Neural progenitor cell (in vitro differentiated cells): Measurements from ENCODE around the gene FLACC1. TPM values are rescaled to one million over a fixed set of nuclear protein-coding genes. Genes with fewer than 3 reads are reported as not detected.
"Not testable (repeated sequence)": the region's sequence is repeated elsewhere in the genome, so short reads cannot be mapped to it uniquely, and the experiment has no call there.

Source experiments
- DNase-seq: peaks from one replicate; pipeline ENCODE4 v3.0.0-alpha.2; 2016; ENCODE audit warnings: low spot score
- H2AFZ ChIP-seq: fragments of 200-600 bp; sonication (generic); replicated peaks from 2 replicates; pipeline ENCODE4 v1.6.1; 2016; ENCODE audit warnings: antibody characterized with exemption
- H3F3A ChIP-seq: fragments of 200-600 bp; sonication (generic); 2 replicates; pipeline ENCODE4 v1.6.1; 2016; ENCODE audit warnings: antibody characterized with exemption, low read depth
- H3K27ac ChIP-seq: fragments of 200-600 bp; sonication (generic); 2 replicates; pipeline ENCODE4 v1.5.1; 2016; ENCODE audit warnings: mild to moderate bottlenecking
- H3K27me3 ChIP-seq: fragments of 200-600 bp; sonication (generic); 2 replicates; pipeline ENCODE4 v1.6.1; 2016; ENCODE audit warnings: mild to moderate bottlenecking, moderate library complexity
- H3K36me3 ChIP-seq: fragments of 200-600 bp; sonication (generic); 2 replicates; pipeline ENCODE4 v1.5.1; 2016
- H3K4me1 ChIP-seq: fragments of 200-600 bp; sonication (generic); 2 replicates; pipeline ENCODE4 v1.6.1; 2016; ENCODE audit warnings: mixed run types
- H3K4me2 ChIP-seq: fragments of 200-600 bp; sonication (generic); 2 replicates; pipeline ENCODE4 v1.6.1; 2016
- H3K4me3 ChIP-seq: fragments of 200-600 bp; sonication (generic); 2 replicates; pipeline ENCODE4 v1.5.1; 2016
- H3K79me2 ChIP-seq: fragments of 200-600 bp; sonication (generic); 2 replicates; pipeline ENCODE4 v1.6.1; 2016; ENCODE audit warnings: low read depth
- H3K9ac ChIP-seq: fragments of 200-600 bp; sonication (generic); 2 replicates; pipeline ENCODE4 v1.6.1; 2016
- H3K9me3 ChIP-seq: fragments of 200-600 bp; sonication (generic); 2 replicates; pipeline ENCODE4 v1.5.1; 2016; ENCODE audit warnings: low read depth
- H4K20me1 ChIP-seq: fragments of 200-600 bp; sonication (generic); 2 replicates; pipeline ENCODE4 v1.6.1; 2016; ENCODE audit warnings: low read depth
- H3K27ac Mint-ChIP-seq: 3 replicates; pipeline ENCODE4 v1.8.0; 2021; ENCODE audit warnings: mixed read lengths
- H3K27me3 Mint-ChIP-seq: 2 replicates; pipeline ENCODE4 v1.8.0; 2022; ENCODE audit warnings: low read depth, mild to moderate bottlenecking, inconsistent platforms, moderate library complexity, mixed read lengths; ENCODE audit not compliant: insufficient read depth
- H3K36me3 Mint-ChIP-seq: 3 replicates; pipeline ENCODE4 v1.8.0; 2021; ENCODE audit warnings: mixed read lengths
- H3K4me1 Mint-ChIP-seq: 3 replicates; pipeline ENCODE4 v1.8.0; 2021; ENCODE audit warnings: mixed read lengths
- H3K4me3 Mint-ChIP-seq: 3 replicates; pipeline ENCODE4 v1.8.0; 2021; ENCODE audit warnings: mild to moderate bottlenecking, moderate library complexity, mixed read lengths
- H3K9me3 Mint-ChIP-seq: 3 replicates; pipeline ENCODE4 v1.8.0; 2020; ENCODE audit warnings: mixed read lengths
- EZH2 ChIP-seq: fragments of 200-600 bp; sonication (generic); IDR thresholded peaks from 2 replicates; pipeline ENCODE4 v1.6.1; 2017; ENCODE audit warnings: antibody characterized with exemption, mild to moderate bottlenecking, moderate library complexity
- EZH2phosphoT487 ChIP-seq: fragments of 200-600 bp; sonication (generic); IDR thresholded peaks from 2 replicates; pipeline ENCODE4 v1.6.1; 2017; ENCODE audit warnings: antibody characterized with exemption
- total RNA-seq: library from RNA; depleted of rRNA; stranded (reverse); fragments of >200 nt; gene quantifications from 2 replicates; pipeline ENCODE4 v1.2.3, GENCODE V29; 2015; ENCODE audit warnings: low replicate concordance
- TF ChIP-seq, protein P1 (sequence below): fragments of 200-600 bp; sonication (generic); IDR thresholded peaks from 2 replicates; pipeline ENCODE4 v1.5.1; 2017; ENCODE audit warnings: antibody characterized with exemption, mild to moderate bottlenecking

FLACC1 gene
- total RNA-seq, 1 donor from 2014 or later, result not detected

DNA sequence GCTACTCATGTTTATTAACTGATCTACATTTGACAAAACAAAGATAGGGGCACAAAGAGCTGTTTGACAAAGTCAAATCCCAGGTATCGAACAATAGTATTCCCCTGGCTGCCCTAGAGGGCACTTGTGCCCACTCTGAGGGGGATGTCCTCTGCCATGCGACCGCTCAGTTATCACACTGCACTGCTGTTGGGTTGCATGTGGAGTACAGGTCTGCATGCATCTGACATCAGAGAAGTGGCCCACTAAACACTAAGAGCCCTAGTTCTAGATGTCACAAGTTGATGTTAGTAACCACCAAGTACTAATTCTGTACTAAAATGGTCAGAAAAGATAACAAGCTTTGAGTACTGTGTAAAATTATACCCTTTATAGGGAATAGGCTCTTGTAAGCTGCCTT is 20.1 kb upstream of the FLACC1 start:
- H3K36me3 ChIP-seq, result no peaks in the 10 kb centered on the region
- no peaks in the 10 kb centered on the region for H4K20me1 ChIP-seq
- DNase-seq, result no peak
- H3F3A ChIP-seq, result no peaks in the 10 kb centered on the region
- no peak overlapping the region for H3K27ac ChIP-seq
- TF ChIP-seq EZH2 (no peak), EZH2phosphoT487 (no peak)
- TF ChIP-seq, protein P1, sequence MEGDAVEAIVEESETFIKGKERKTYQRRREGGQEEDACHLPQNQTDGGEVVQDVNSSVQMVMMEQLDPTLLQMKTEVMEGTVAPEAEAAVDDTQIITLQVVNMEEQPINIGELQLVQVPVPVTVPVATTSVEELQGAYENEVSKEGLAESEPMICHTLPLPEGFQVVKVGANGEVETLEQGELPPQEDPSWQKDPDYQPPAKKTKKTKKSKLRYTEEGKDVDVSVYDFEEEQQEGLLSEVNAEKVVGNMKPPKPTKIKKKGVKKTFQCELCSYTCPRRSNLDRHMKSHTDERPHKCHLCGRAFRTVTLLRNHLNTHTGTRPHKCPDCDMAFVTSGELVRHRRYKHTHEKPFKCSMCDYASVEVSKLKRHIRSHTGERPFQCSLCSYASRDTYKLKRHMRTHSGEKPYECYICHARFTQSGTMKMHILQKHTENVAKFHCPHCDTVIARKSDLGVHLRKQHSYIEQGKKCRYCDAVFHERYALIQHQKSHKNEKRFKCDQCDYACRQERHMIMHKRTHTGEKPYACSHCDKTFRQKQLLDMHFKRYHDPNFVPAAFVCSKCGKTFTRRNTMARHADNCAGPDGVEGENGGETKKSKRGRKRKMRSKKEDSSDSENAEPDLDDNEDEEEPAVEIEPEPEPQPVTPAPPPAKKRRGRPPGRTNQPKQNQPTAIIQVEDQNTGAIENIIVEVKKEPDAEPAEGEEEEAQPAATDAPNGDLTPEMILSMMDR, result no peak
- peaks cover 21% of the 10 kb centered on the region for H3K36me3 Mint-ChIP-seq
- H3K4me3 ChIP-seq, result no peak overlapping the region
- H3K27me3 Mint-ChIP-seq, result peaks cover 2% of the 10 kb centered on the region
- no peaks in the 10 kb centered on the region for H3K4me1 ChIP-seq
- no peak overlapping the region for H3K4me2 ChIP-seq
- no peaks in the 10 kb centered on the region for H3K9me3 ChIP-seq
- H3K27ac Mint-ChIP-seq, result no peak overlapping the region
- H3K27me3 ChIP-seq, result no peaks in the 10 kb centered on the region
- H3K79me2 ChIP-seq, result no peaks in the 10 kb centered on the region
- H3K9ac ChIP-seq, result no peak overlapping the region
- H3K4me1 Mint-ChIP-seq, result no peaks in the 10 kb centered on the region
- peaks cover 11% of the 10 kb centered on the region for H3K9me3 Mint-ChIP-seq
- no peak overlapping the region for H3K4me3 Mint-ChIP-seq
- no peak overlapping the region for H2AFZ ChIP-seq

DNA sequence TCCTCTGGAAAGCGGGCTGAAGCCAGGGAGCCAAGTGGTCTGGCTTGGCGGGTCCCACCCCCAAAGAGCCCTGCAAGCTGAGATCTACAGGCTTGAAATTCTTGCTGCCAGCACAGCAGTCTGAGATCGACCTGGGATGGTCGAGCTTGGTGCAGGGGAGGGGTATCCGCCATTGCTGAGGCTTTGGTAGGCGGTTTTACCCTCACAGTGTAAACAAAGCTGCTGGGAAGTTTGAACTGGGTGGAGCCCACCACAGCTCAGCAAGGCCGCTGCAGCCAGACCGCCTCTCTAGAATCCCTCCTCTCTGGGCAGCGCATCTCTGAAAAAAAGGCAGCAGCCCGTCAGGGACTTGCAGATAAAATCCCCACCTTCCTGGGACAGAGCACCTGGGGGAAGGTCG is 12.6 kb upstream of the FLACC1 start:
- no peak overlapping the region for H3K4me3 ChIP-seq
- no peaks in the 10 kb centered on the region for H3K27me3 ChIP-seq
- Mint-ChIP-seq H3K4me3 (no peak overlapping the region), H3K36me3 (peaks cover 15% of the 10 kb centered on the region), H3K4me1 (no peaks in the 10 kb centered on the region), H3K27me3 (no peaks in the 10 kb centered on the region), H3K27ac (no peak overlapping the region), H3K9me3 (peaks cover 28% of the 10 kb centered on the region)
- H4K20me1 ChIP-seq, result no peaks in the 10 kb centered on the region
- H3K9me3 ChIP-seq, result no peaks in the 10 kb centered on the region
- DNase-seq, result no peak
- no peaks in the 10 kb centered on the region for H3K36me3 ChIP-seq
- H3K4me2 ChIP-seq, result no peak overlapping the region
- TF ChIP-seq, protein P1, result no peak
- TF ChIP-seq EZH2phosphoT487 (no peak), EZH2 (no peak)
- no peak overlapping the region for H3K27ac ChIP-seq
- no peak overlapping the region for H2AFZ ChIP-seq
- no peaks in the 10 kb centered on the region for H3K4me1 ChIP-seq
- H3F3A ChIP-seq, result no peaks in the 10 kb centered on the region
- no peak overlapping the region for H3K9ac ChIP-seq
- no peaks in the 10 kb centered on the region for H3K79me2 ChIP-seq

DNA sequence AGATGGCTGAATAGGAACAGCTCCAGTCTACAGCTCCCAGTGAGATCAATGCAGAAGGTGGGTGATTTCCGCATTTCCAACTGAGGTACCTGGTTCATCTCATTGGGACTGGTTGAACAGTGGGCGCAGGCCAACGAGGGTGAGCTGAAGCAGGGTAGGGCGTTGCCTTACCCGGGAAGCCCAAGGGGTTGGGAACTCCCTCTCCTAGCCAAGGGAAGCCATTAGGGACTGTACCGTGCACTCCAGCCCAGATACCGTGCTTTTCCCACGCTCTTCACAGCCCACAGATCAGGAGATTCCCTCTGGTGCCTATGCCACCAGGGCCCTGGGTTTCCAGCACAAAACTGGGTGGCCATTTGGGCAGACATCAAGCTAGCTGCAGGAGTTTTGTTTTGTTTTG is 12.2 kb upstream of the FLACC1 start:
- H4K20me1 ChIP-seq, H3K27ac ChIP-seq, DNase-seq, H2AFZ ChIP-seq, H3K9ac ChIP-seq, H3K27me3 Mint-ChIP-seq, H3K4me1 Mint-ChIP-seq, H3K4me2 ChIP-seq, H3K9me3 ChIP-seq, H3K36me3 ChIP-seq, H3K4me3 Mint-ChIP-seq, H3F3A ChIP-seq, H3K4me3 ChIP-seq, H3K27ac Mint-ChIP-seq, H3K4me1 ChIP-seq, H3K27me3 ChIP-seq, H3K79me2 ChIP-seq: not testable (repeated sequence)
- Mint-ChIP-seq H3K36me3 (peaks cover 12% of the 10 kb centered on the region), H3K9me3 (peaks cover 26% of the 10 kb centered on the region)

DNA sequence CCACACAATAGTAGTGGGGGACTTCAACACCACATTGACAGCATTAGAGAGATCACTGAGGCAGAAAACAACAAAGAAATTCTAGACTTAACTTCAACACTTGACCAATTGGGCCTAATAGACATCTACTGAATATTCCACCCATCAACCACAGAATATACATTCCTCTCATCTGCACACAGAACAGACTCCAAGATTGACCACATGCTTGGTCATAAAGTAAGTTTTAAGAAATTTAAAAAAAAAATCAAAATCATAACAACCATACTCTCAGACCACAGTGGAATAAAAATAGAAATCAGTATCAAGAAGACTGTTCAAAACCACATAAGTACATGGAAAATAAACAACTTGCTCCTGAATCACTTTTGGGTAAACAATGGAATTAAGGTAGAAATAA is 9.0 kb upstream of the FLACC1 start:
- H3K9me3 Mint-ChIP-seq, result peaks cover 22% of the 10 kb centered on the region
- no peaks in the 10 kb centered on the region for H3K4me1 Mint-ChIP-seq

More for the DNA sequence above, 9.0 kb upstream of the FLACC1 start:
- no peak overlapping the region for H2AFZ ChIP-seq
- DNase-seq, result no peak
- no peaks in the 10 kb centered on the region for H4K20me1 ChIP-seq
- no peaks in the 10 kb centered on the region for H3K4me1 ChIP-seq
- no peak overlapping the region for H3K4me3 ChIP-seq
- H3F3A ChIP-seq, result no peaks in the 10 kb centered on the region
- no peaks in the 10 kb centered on the region for H3K9me3 ChIP-seq
- no peak overlapping the region for H3K27ac ChIP-seq
- Mint-ChIP-seq H3K36me3 (peaks cover 16% of the 10 kb centered on the region), H3K4me3 (no peak overlapping the region), H3K27ac (no peak overlapping the region), H3K27me3 (no peaks in the 10 kb centered on the region)
- H3K9ac ChIP-seq, result no peak overlapping the region
- H3K4me2 ChIP-seq, result no peak overlapping the region
- H3K27me3 ChIP-seq, result no peaks in the 10 kb centered on the region
- TF ChIP-seq EZH2phosphoT487 (no peak), EZH2 (no peak)
- TF ChIP-seq, protein P1, result no peak
- H3K36me3 ChIP-seq, result no peaks in the 10 kb centered on the region
- no peaks in the 10 kb centered on the region for H3K79me2 ChIP-seq
